Measurements from ENCODE around the gene TRANK1. TPM values are rescaled to one million over a fixed set of nuclear protein-coding genes. Genes with fewer than 3 reads are reported as not detected.
"Not testable (repeated sequence)": the region's sequence is repeated elsewhere in the genome, so short reads cannot be mapped to it uniquely, and the experiment has no call there.

TRANK1 gene
- total RNA-seq, 2 experiments from 2014 or later, result 41.8 to 84.3 TPM

GRCh38 chr3:36906504-36907149 lies 38.2 kb downstream of the TRANK1 start:
- Mint-ChIP-seq H3K36me3 (peaks cover 33% of the 10 kb centered on the region), H3K4me1 (peaks cover 57% of the 10 kb centered on the region), H3K27ac (peak overlapping the region; percentile 74), H3K27me3 (no peaks in the 10 kb centered on the region), H3K9me3 (ENCODE audit: low read depth) (no peaks in the 10 kb centered on the region), H3K4me3 (peak overlapping the region; percentile 87)
- CTCF ChIA-PET, result interaction anchor here (0.9 to 7.8 kb wide), 9 partner anchors 9 to 83 kb away, joined by 3 to 65 read pairs (median 5); no protein-coding TSS in a partner anchor
- ATAC-seq, result no peak
- DNase-seq, result no peak

- no peak for DNase-seq
- CTCF ChIA-PET, result interaction anchor here (0.6 to 7.8 kb wide), 6 partner anchors 9 to 53 kb away, joined by 3 to 65 read pairs (median 5); no protein-coding TSS in a partner anchor
- Mint-ChIP-seq H3K27me3 (no peaks in the 10 kb centered on the region), H3K4me3 (no peak overlapping the region), H3K9me3 (ENCODE audit: low read depth) (no peaks in the 10 kb centered on the region), H3K4me1 (peaks cover 63% of the 10 kb centered on the region), H3K36me3 (peaks cover 41% of the 10 kb centered on the region), H3K27ac (peak overlapping the region; percentile 6)
- no peak for ATAC-seq
Observed at GRCh38 chr3:36905545-36905944, 39.3 kb downstream of the TRANK1 start.

GRCh38 chr3:36904641-36905040 lies 40.2 kb downstream of the TRANK1 start:
- H3K4me1 Mint-ChIP-seq, result peaks cover 67% of the 10 kb centered on the region
- no peak overlapping the region for H3K27ac Mint-ChIP-seq
- no peaks in the 10 kb centered on the region for H3K9me3 Mint-ChIP-seq (ENCODE audit: low read depth)
- CTCF ChIA-PET, result interaction anchor here (0.9 to 7.8 kb wide), 7 partner anchors 11 to 54 kb away, joined by 3 to 65 read pairs (median 5); no protein-coding TSS in a partner anchor
- no peak for DNase-seq
- H3K36me3 Mint-ChIP-seq, result peaks cover 47% of the 10 kb centered on the region
- ATAC-seq, result no peak
- no peaks in the 10 kb centered on the region for H3K27me3 Mint-ChIP-seq
- H3K4me3 Mint-ChIP-seq, result no peak overlapping the region

- not testable (repeated sequence) for ATAC-seq; H3K9me3 Mint-ChIP-seq (ENCODE audit: low read depth); H3K4me3 Mint-ChIP-seq; H3K27me3 Mint-ChIP-seq; DNase-seq; H3K27ac Mint-ChIP-seq
- peaks cover 52% of the 10 kb centered on the region for H3K36me3 Mint-ChIP-seq
- CTCF ChIA-PET, result interaction anchor here (0.6 to 7.8 kb wide), 5 partner anchors 11 to 110 kb away, joined by 3 to 65 read pairs (median 5); no protein-coding TSS in a partner anchor
- peaks cover 63% of the 10 kb centered on the region for H3K4me1 Mint-ChIP-seq
Observed at GRCh38 chr3:36904065-36904464, 40.8 kb downstream of the TRANK1 start.

GRCh38 chr3:36903119-36903882 lies 41.6 kb downstream of the TRANK1 start:
- no peak for ATAC-seq
- CTCF ChIA-PET, result interaction anchor here (0.6 to 7.8 kb wide), 5 partner anchors 10 to 110 kb away, joined by 3 to 65 read pairs (median 6); partner anchors contain the start of gene EPM2AIP1
- no peaks in the 10 kb centered on the region for H3K27me3 Mint-ChIP-seq
- peaks cover 56% of the 10 kb centered on the region for H3K4me1 Mint-ChIP-seq
- H3K27ac Mint-ChIP-seq, result no peak overlapping the region
- H3K4me3 Mint-ChIP-seq, result no peak overlapping the region
- DNase-seq, result no peak
- no peaks in the 10 kb centered on the region for H3K9me3 Mint-ChIP-seq (ENCODE audit: low read depth)
- peaks cover 58% of the 10 kb centered on the region for H3K36me3 Mint-ChIP-seq

GRCh38 chr3:36901588-36901987 lies 43.3 kb downstream of the TRANK1 start:
- H3K4me3 Mint-ChIP-seq, result no peak overlapping the region
- no peak for DNase-seq
- no peak for ATAC-seq
- H3K4me1 Mint-ChIP-seq, result peaks cover 50% of the 10 kb centered on the region
- H3K27me3 Mint-ChIP-seq, result no peaks in the 10 kb centered on the region
- CTCF ChIA-PET, result interaction anchor here (1.1 to 7.8 kb wide), 4 partner anchors 8 to 57 kb away, joined by 3 to 65 read pairs (median 6); partner anchors contain the start of gene TRANK1
- no peak overlapping the region for H3K27ac Mint-ChIP-seq
- H3K36me3 Mint-ChIP-seq, result peaks cover 69% of the 10 kb centered on the region
- no peaks in the 10 kb centered on the region for H3K9me3 Mint-ChIP-seq (ENCODE audit: low read depth)

GRCh38 chr3:36900474-36901443 lies 44.1 kb downstream of the TRANK1 start:
- Mint-ChIP-seq H3K4me1 (peaks cover 46% of the 10 kb centered on the region), H3K4me3 (no peak overlapping the region), H3K27ac (no peak overlapping the region), H3K27me3 (no peaks in the 10 kb centered on the region), H3K36me3 (peaks cover 70% of the 10 kb centered on the region), H3K9me3 (ENCODE audit: low read depth) (no peaks in the 10 kb centered on the region)
- ATAC-seq (no peak), DNase-seq (no peak)
- CTCF ChIA-PET, result interaction anchor here (1.9 to 2.4 kb wide), 2 partner anchors 7 to 13 kb away, joined by 4 to 6 read pairs; no protein-coding TSS in a partner anchor

- no peak overlapping the region for H3K27ac Mint-ChIP-seq
- ATAC-seq, result peak; percentile 20
- no peaks in the 10 kb centered on the region for H3K27me3 Mint-ChIP-seq
- peaks cover 37% of the 10 kb centered on the region for H3K4me1 Mint-ChIP-seq
- CTCF ChIA-PET, result interaction anchor here (1.8 kb wide), 1 partner anchor 12 kb away, joined by 3 read pairs; no protein-coding TSS in a partner anchor
- peaks cover 84% of the 10 kb centered on the region for H3K36me3 Mint-ChIP-seq
- DNase-seq, result no peak
- H3K4me3 Mint-ChIP-seq, result no peak overlapping the region
- no peaks in the 10 kb centered on the region for H3K9me3 Mint-ChIP-seq (ENCODE audit: low read depth)
Observed at GRCh38 chr3:36895496-36896409, 49.1 kb downstream of the TRANK1 start.

GRCh38 chr3:36894914-36895313 lies 49.9 kb downstream of the TRANK1 start:
- H3K4me3 Mint-ChIP-seq, result no peak overlapping the region
- H3K27me3 Mint-ChIP-seq, result no peaks in the 10 kb centered on the region
- DNase-seq (no peak), ATAC-seq (no peak)
- no peak overlapping the region for H3K27ac Mint-ChIP-seq
- CTCF ChIA-PET, result interaction anchor here (0.7 to 3.5 kb wide), 4 partner anchors 10 to 99 kb away, joined by 3 to 16 read pairs (median 3); partner anchors contain the start of genes EPM2AIP1 and MLH1
- peaks cover 32% of the 10 kb centered on the region for H3K4me1 Mint-ChIP-seq
- H3K36me3 Mint-ChIP-seq, result peaks cover 88% of the 10 kb centered on the region
- H3K9me3 Mint-ChIP-seq (ENCODE audit: low read depth), result no peaks in the 10 kb centered on the region

GRCh38 chr3:36893826-36894225 lies 51.0 kb downstream of the TRANK1 start:
- Mint-ChIP-seq H3K27me3 (no peaks in the 10 kb centered on the region), H3K4me3 (no peak overlapping the region), H3K9me3 (ENCODE audit: low read depth) (no peaks in the 10 kb centered on the region), H3K27ac (peak overlapping the region; percentile 57), H3K36me3 (peaks cover 89% of the 10 kb centered on the region), H3K4me1 (peaks cover 32% of the 10 kb centered on the region)
- ATAC-seq, result no peak
- DNase-seq, result no peak
- CTCF ChIA-PET, result interaction anchor here (0.9 to 3.5 kb wide), 6 partner anchors 8 to 66 kb away, joined by 3 to 16 read pairs (median 4); no protein-coding TSS in a partner anchor

- ATAC-seq, result peak; percentile 61
- peaks cover 32% of the 10 kb centered on the region for H3K4me1 Mint-ChIP-seq
- CTCF ChIA-PET, result interaction anchor here (0.7 to 3.5 kb wide), 5 partner anchors 9 to 24 kb away, joined by 3 to 16 read pairs (median 5); no protein-coding TSS in a partner anchor
- H3K27me3 Mint-ChIP-seq, result no peaks in the 10 kb centered on the region
- H3K4me3 Mint-ChIP-seq, result no peak overlapping the region
- no peak for DNase-seq
- peak overlapping the region; percentile 57 for H3K27ac Mint-ChIP-seq
- no peaks in the 10 kb centered on the region for H3K9me3 Mint-ChIP-seq (ENCODE audit: low read depth)
- peaks cover 88% of the 10 kb centered on the region for H3K36me3 Mint-ChIP-seq
Observed at GRCh38 chr3:36893137-36893557, 51.7 kb downstream of the TRANK1 start.
